Measurements from ENCODE around the gene BMPR1A. TPM values are rescaled to one million over a fixed set of nuclear protein-coding genes. Genes with fewer than 3 reads are reported as not detected.

The BMPR1A gene
- total RNA-seq, 6 donors from 2014 or later = 12.9 to 37.4 (median 30.6) TPM

- no peak for ATAC-seq (ENCODE audit: low FRiP score in 2 of 2)
- peaks cover 0 to 6% (median 4%) of the 10 kb centered on the region in 4 donors for H3K4me1 ChIP-seq
- H3K4me3 ChIP-seq = no peak overlapping the region
- H3K36me3 ChIP-seq = no peaks in the 10 kb centered on the region
- WGBS, 2 donors = 68 to 71% methylated on average over 2 of the region's 2 CpGs
- TF ChIP-seq POLR2A (IDR thresholded peaks at IDR 0.05) = no peak
- TF ChIP-seq POLR2AphosphoS5 (IDR thresholded peaks at IDR 0.05) = no peak
- no peak for TF ChIP-seq EP300 (IDR thresholded peaks at IDR 0.05)
- no peak for DNase-seq
- H3K27ac ChIP-seq = no peak overlapping the region
- H3K9me3 ChIP-seq = no peaks in the 10 kb centered on the region
- H3K27me3 ChIP-seq = no peaks in the 10 kb centered on the region
Observed at GRCh38 chr10:86829472-86829871, 73.1 kb downstream of the BMPR1A start.

- no peaks in the 10 kb centered on the region for H3K36me3 ChIP-seq
- no peak for DNase-seq
- no peak overlapping the region for H3K27ac ChIP-seq
- no peaks in the 10 kb centered on the region for H3K9me3 ChIP-seq
- H3K4me3 ChIP-seq = no peak overlapping the region
- WGBS, 2 donors = 78% methylated on average over 4 of the region's 4 CpGs
- ATAC-seq (ENCODE audit: low FRiP score in 2 of 2) = no peak
- no peaks in the 10 kb centered on the region for H3K27me3 ChIP-seq
- H3K4me1 ChIP-seq = peaks cover 0 to 6% (median 4%) of the 10 kb centered on the region in 4 donors
- TF ChIP-seq CTCF (IDR thresholded peaks at IDR 0.05) = no peak
- TF ChIP-seq EP300 (IDR thresholded peaks at IDR 0.05) = no peak
- TF ChIP-seq POLR2A (IDR thresholded peaks at IDR 0.05) = no peak
- no peak for TF ChIP-seq POLR2AphosphoS5 (IDR thresholded peaks at IDR 0.05)
Observed at GRCh38 chr10:86830043-86830591, 73.7 kb downstream of the BMPR1A start.

GRCh38 chr10:86833969-86834368 lies 77.5 kb downstream of the BMPR1A start:
- no peaks in the 10 kb centered on the region for H3K36me3 ChIP-seq
- peaks cover 0 to 6% (median 4%) of the 10 kb centered on the region in 4 donors for H3K4me1 ChIP-seq
- TF ChIP-seq POLR2AphosphoS5 (IDR thresholded peaks at IDR 0.05) (no peak), POLR2A (IDR thresholded peaks at IDR 0.05) (no peak), CTCF (IDR thresholded peaks at IDR 0.05) (no peak), EP300 (IDR thresholded peaks at IDR 0.05) (no peak)
- H3K4me3 ChIP-seq = no peak overlapping the region
- DNase-seq (no peak), ATAC-seq (ENCODE audit: low FRiP score in 2 of 2) (no peak)
- no peak overlapping the region for H3K27ac ChIP-seq
- H3K27me3 ChIP-seq = no peaks in the 10 kb centered on the region
- no peaks in the 10 kb centered on the region for H3K9me3 ChIP-seq

- WGBS, 2 donors = 78 to 81% methylated on average over 1 of the region's 1 CpG
- no peaks in the 10 kb centered on the region for H3K36me3 ChIP-seq
- H3K4me3 ChIP-seq = no peak overlapping the region
- no peaks in the 10 kb centered on the region for H3K27me3 ChIP-seq
- ATAC-seq (ENCODE audit: low FRiP score in 2 of 2) (no peak), DNase-seq (no peak)
- H3K27ac ChIP-seq = no peak overlapping the region
- peaks cover 0 to 2% (median 0%) of the 10 kb centered on the region in 4 donors for H3K4me1 ChIP-seq
- no peaks in the 10 kb centered on the region for H3K9me3 ChIP-seq
- TF ChIP-seq POLR2AphosphoS5 (IDR thresholded peaks at IDR 0.05) = no peak
- no peak for TF ChIP-seq POLR2A (IDR thresholded peaks at IDR 0.05)
- no peak for TF ChIP-seq CTCF (IDR thresholded peaks at IDR 0.05)
- no peak for TF ChIP-seq EP300 (IDR thresholded peaks at IDR 0.05)
Observed at GRCh38 chr10:86836044-86836443, 79.6 kb downstream of the BMPR1A start.

- ATAC-seq (ENCODE audit: low FRiP score in 2 of 2) (no peak), DNase-seq (no peak)
- Histone ChIP-seq H3K27me3 (no peaks in the 10 kb centered on the region), H3K9me3 (no peaks in the 10 kb centered on the region), H3K27ac (no peak overlapping the region), H3K4me1 (peaks cover 0 to 2% (median 0%) of the 10 kb centered on the region in 4 donors), H3K36me3 (no peaks in the 10 kb centered on the region), H3K4me3 (no peak overlapping the region)
- 76 to 77% methylated on average over 7 of the region's 7 CpGs for WGBS, 2 donors
- TF ChIP-seq POLR2A (IDR thresholded peaks at IDR 0.05) = no peak
- TF ChIP-seq EP300 (IDR thresholded peaks at IDR 0.05) = no peak
- no peak for TF ChIP-seq POLR2AphosphoS5 (IDR thresholded peaks at IDR 0.05)
- TF ChIP-seq CTCF (IDR thresholded peaks at IDR 0.05) = no peak
Observed at GRCh38 chr10:86837663-86838062, 81.2 kb downstream of the BMPR1A start.
